HTR-8/SVneo (cell line): ENCODE measurements around the gene MEF2A.
A peak's percentile ranks its signal among the peaks of the same experiment; 100 is the strongest.

Source experiments
- DNase-seq: peaks from one replicate; pipeline ENCODE4 v3.0.0; 2011; ENCODE audit warnings: low spot score, mixed read lengths; ENCODE audit not compliant: insufficient read length
- FAIRE-seq: peaks from 2 replicates; lab custom pipeline; 2011; peaks lifted over from hg19 to GRCh38; lab: Jason Lieb, UNC

Gene MEF2A

GRCh38 chr15:99683000-99683670 is 117.4 kb downstream of the MEF2A start:
- FAIRE-seq (no peak), DNase-seq (no peak)

GRCh38 chr15:99686290-99686689 is 120.5 kb downstream of the MEF2A start:
- FAIRE-seq, result no peak
- no peak for DNase-seq

GRCh38 chr15:99692825-99693224 is 127.0 kb downstream of the MEF2A start:
- DNase-seq, result no peak
- no peak for FAIRE-seq

- no peak for FAIRE-seq
- no peak for DNase-seq
Measured at GRCh38 chr15:99696096-99696495, 130.3 kb downstream of the MEF2A start.

GRCh38 chr15:99702895-99703602 is 137.3 kb downstream of the MEF2A start:
- DNase-seq, result no peak
- no peak for FAIRE-seq

GRCh38 chr15:99703603-99704443 is 138.0 kb downstream of the MEF2A start:
- peak; percentile 66 for DNase-seq
- no peak for FAIRE-seq

GRCh38 chr15:99704444-99704838 is 138.7 kb downstream of the MEF2A start:
- peak; percentile 62 for DNase-seq
- no peak for FAIRE-seq

GRCh38 chr15:99706557-99707303 is 140.9 kb downstream of the MEF2A start:
- no peak for DNase-seq
- FAIRE-seq, result no peak

- no peak for FAIRE-seq
Measured at GRCh38 chr15:99707473-99708270, 141.9 kb downstream of the MEF2A start.

GRCh38 chr15:99708563-99708962 is 142.8 kb downstream of the MEF2A start:
- FAIRE-seq (peak; percentile 69), DNase-seq (peak; percentile 40)

More at GRCh38 chr15:99707473-99708270, 141.9 kb downstream of the MEF2A start:
- no peak for DNase-seq

- DNase-seq, result no peak
- FAIRE-seq, result no peak
Measured at GRCh38 chr15:99709243-99709986, 143.6 kb downstream of the MEF2A start.

GRCh38 chr15:99711625-99712024 is 145.8 kb downstream of the MEF2A start:
- DNase-seq (no peak), FAIRE-seq (no peak)

GRCh38 chr15:99712415-99712814 is 146.6 kb downstream of the MEF2A start:
- no peak for FAIRE-seq
- DNase-seq, result no peak

GRCh38 chr15:99716540-99717095 is 150.8 kb downstream of the MEF2A start:
- FAIRE-seq (no peak), DNase-seq (no peak)

GRCh38 chr15:99717161-99718009 is 151.6 kb downstream of the MEF2A start:
- FAIRE-seq (no peak), DNase-seq (no peak)

GRCh38 chr15:99718421-99718820 is 152.6 kb downstream of the MEF2A start:
- FAIRE-seq, result no peak

GRCh38 chr15:99719096-99719541 is 153.3 kb downstream of the MEF2A start:
- FAIRE-seq, result no peak

More at GRCh38 chr15:99718421-99718820, 152.6 kb downstream of the MEF2A start:
- DNase-seq, result no peak

More at GRCh38 chr15:99719096-99719541, 153.3 kb downstream of the MEF2A start:
- DNase-seq, result no peak
